H9 (cell line): ENCODE results near the gene PAPOLG. TPM values are rescaled to one million over a fixed set of nuclear protein-coding genes. Genes with fewer than 3 reads are reported as not detected.

Source experiments
- DNase-seq: peaks from one replicate; pipeline ENCODE4 v3.0.0-alpha.2; 2017
- H2AFZ ChIP-seq: one replicate; pipeline ENCODE4 v1.6.1; 2013; ENCODE audit warnings: mild to moderate bottlenecking, low read length, control low read depth, moderate library complexity
- H2AK5ac ChIP-seq: 2 replicates; pipeline ENCODE4 v1.6.1; 2013; ENCODE audit warnings: low read length, control low read depth, mixed read lengths; ENCODE audit not compliant: insufficient read length
- H2BK120ac ChIP-seq: one replicate; pipeline ENCODE4 v1.6.1; 2013; ENCODE audit warnings: low read depth, mild to moderate bottlenecking, low read length, control low read depth, inconsistent platforms; ENCODE audit not compliant: poor library complexity, severe bottlenecking
- H2BK12ac ChIP-seq: 2 replicates; pipeline ENCODE4 v1.6.1; 2013; ENCODE audit warnings: low read length, control low read depth, mixed read lengths, low read depth; ENCODE audit not compliant: insufficient read length
- H2BK15ac ChIP-seq: 2 replicates; pipeline ENCODE4 v1.6.1; 2013; ENCODE audit warnings: low read depth, low read length, control low read depth
- H2BK20ac ChIP-seq: one replicate; pipeline ENCODE4 v1.6.1; 2013; ENCODE audit warnings: low read depth, mild to moderate bottlenecking, low read length, control low read depth, inconsistent platforms; ENCODE audit not compliant: poor library complexity, severe bottlenecking
- H2BK5ac ChIP-seq: 2 replicates; pipeline ENCODE4 v1.6.1; 2013; ENCODE audit warnings: low read length, control low read depth, mixed read lengths; ENCODE audit not compliant: insufficient read length
- H3K14ac ChIP-seq: 2 replicates; pipeline ENCODE4 v1.6.1; 2013; ENCODE audit warnings: low read length, control low read depth; ENCODE audit not compliant: insufficient read depth
- H3K18ac ChIP-seq: 2 replicates; pipeline ENCODE4 v1.6.1; 2013; ENCODE audit warnings: low read depth, mild to moderate bottlenecking, mixed read lengths, low read length, control low read depth; ENCODE audit not compliant: insufficient read length
- H3K23ac ChIP-seq: 2 replicates; pipeline ENCODE4 v1.6.1; 2013; ENCODE audit warnings: low read length, control low read depth, mixed read lengths, low read depth; ENCODE audit not compliant: insufficient read length
- H3K23me2 ChIP-seq: 2 replicates; pipeline ENCODE4 v1.6.1; 2013; ENCODE audit warnings: low read depth, mild to moderate bottlenecking, mixed read lengths, low read length, control low read depth; ENCODE audit not compliant: insufficient read length, poor library complexity, severe bottlenecking
- H3K27ac ChIP-seq: 2 replicates; pipeline ENCODE4 v1.5.1; 2013; ENCODE audit warnings: low read length, control low read depth, mixed read lengths, low read depth; ENCODE audit not compliant: insufficient read length
- H3K27me3 ChIP-seq: 2 replicates; pipeline ENCODE4 v1.6.1; 2013; ENCODE audit warnings: low read length, control low read depth, inconsistent platforms; ENCODE audit not compliant: insufficient read depth
- H3K4ac ChIP-seq: 2 replicates; pipeline ENCODE4 v1.6.1; 2013; ENCODE audit warnings: low read depth, mild to moderate bottlenecking, control low read depth, inconsistent platforms, low read length, moderate library complexity
- H3K4me1 ChIP-seq: 2 replicates; pipeline ENCODE4 v1.6.1; 2013; ENCODE audit warnings: low read length, control low read depth, inconsistent platforms; ENCODE audit not compliant: insufficient read depth
- H3K4me2 ChIP-seq: 2 replicates; pipeline ENCODE4 v1.6.1; 2013; ENCODE audit warnings: low read length, control low read depth, mixed read lengths; ENCODE audit not compliant: insufficient read length, insufficient read depth
- H3K56ac ChIP-seq: 2 replicates; pipeline ENCODE4 v1.6.1; 2013; ENCODE audit warnings: low read depth, mild to moderate bottlenecking, mixed read lengths, low read length, control low read depth; ENCODE audit not compliant: insufficient read length
- H3K79me1 ChIP-seq: 2 replicates; pipeline ENCODE4 v1.6.1; 2013; ENCODE audit warnings: low read depth, mild to moderate bottlenecking, moderate library complexity, low read length, control low read depth, inconsistent platforms; ENCODE audit not compliant: insufficient read depth, poor library complexity, severe bottlenecking
- H3K79me2 ChIP-seq: 2 replicates; pipeline ENCODE4 v1.6.1; 2013; ENCODE audit warnings: low read length, control low read depth, inconsistent platforms; ENCODE audit not compliant: insufficient read depth
- H3K9ac ChIP-seq: 2 replicates; pipeline ENCODE4 v1.6.1; 2013; ENCODE audit warnings: low read length, control low read depth, mixed read lengths; ENCODE audit not compliant: insufficient read length; ENCODE audit errors: extremely low read depth
- H3K9me3 ChIP-seq: one replicate; pipeline ENCODE4 v1.6.1; 2013; ENCODE audit warnings: low read depth, low read length, inconsistent platforms; ENCODE audit not compliant: control insufficient read depth
- H3T11ph ChIP-seq: one replicate; pipeline ENCODE4 v1.6.1; 2013; ENCODE audit warnings: mild to moderate bottlenecking, low read length, control low read depth, inconsistent platforms
- H4K20me1 ChIP-seq: one replicate; pipeline ENCODE4 v1.6.1; 2013; ENCODE audit not compliant: control insufficient read depth, insufficient read length, insufficient read depth
- H4K5ac ChIP-seq: 2 replicates; pipeline ENCODE4 v1.6.1; 2013; ENCODE audit warnings: low read depth, mild to moderate bottlenecking, mixed read lengths, low read length, control low read depth; ENCODE audit not compliant: insufficient read length
- H4K8ac ChIP-seq: replicated peaks from 2 replicates; pipeline ENCODE4 v1.6.1; 2013; ENCODE audit warnings: low read length, control low read depth, mixed read lengths, low read depth; ENCODE audit not compliant: insufficient read length
- H4K91ac ChIP-seq: 2 replicates; pipeline ENCODE4 v1.6.1; 2013; ENCODE audit warnings: low read depth, mild to moderate bottlenecking, moderate library complexity, mixed read lengths, low read length, control low read depth; ENCODE audit not compliant: insufficient read length
- H3K27ac Mint-ChIP-seq, 3 experiments: 2 replicates in 2 of 3; 3 replicates in 1 of 3; pipeline ENCODE4 v1.8.0; 2020 to 2021; ENCODE audit warnings: mixed read lengths in 3 of 3, mild to moderate bottlenecking in 1 of 3, moderate library complexity in 1 of 3
- H3K27me3 Mint-ChIP-seq: 2 replicates; pipeline ENCODE4 v1.8.0; 2021; ENCODE audit warnings: low read depth, mild to moderate bottlenecking, moderate library complexity, mixed read lengths
- H3K36me3 Mint-ChIP-seq, 3 experiments: 2 replicates in 2 of 3; 3 replicates in 1 of 3; pipeline ENCODE4 v1.8.0; 2020 to 2021; ENCODE audit warnings: low read depth in 3 of 3, mixed read lengths in 3 of 3; ENCODE audit not compliant: insufficient read depth in 1 of 3
- H3K4me1 Mint-ChIP-seq, 2 experiments: 2 replicates each; pipeline ENCODE4 v1.8.0; 2020; ENCODE audit warnings: mixed read lengths in 2 of 2
- H3K4me3 Mint-ChIP-seq, 2 experiments: 2 replicates in 1 of 2; 3 replicates in 1 of 2; pipeline ENCODE4 v1.8.0; 2020 to 2021; ENCODE audit warnings: mild to moderate bottlenecking in 2 of 2, mixed read lengths in 2 of 2, moderate library complexity in 1 of 2
- H3K9me3 Mint-ChIP-seq, 2 experiments: 2 replicates in 1 of 2; 3 replicates in 1 of 2; pipeline ENCODE4 v1.8.0; 2020; ENCODE audit warnings: mild to moderate bottlenecking in 2 of 2, mixed read lengths in 2 of 2, moderate library complexity in 1 of 2
- WGBS: extraction: QIAGEN DNeasy Blood & Tissue Kit; methylation state at CpG from one replicate; pipeline ENCODE4 v1.1.7; 2013; ENCODE audit warnings: missing lambda C conversion rate, low lambda C conversion rate, mixed read lengths; ENCODE audit not compliant: insufficient read length; ENCODE audit errors: extremely low coverage; 5-methylcytosine and 5-hydroxymethylcytosine counted together
- total RNA-seq: library from RNA; stranded (reverse); gene quantifications from 2 replicates; pipeline ENCODE4 v1.2.1, GENCODE V29; 2021
- TF ChIP-seq, protein P1 (sequence below): fragments of 200-600 bp; sonication (generic); conservative IDR thresholded peaks from 3 replicates; pipeline ENCODE4 v1.8.0; 2021; ENCODE audit warnings: antibody characterized with exemption, mild to moderate bottlenecking

PAPOLG gene
- total RNA-seq, 1 experiment from 2014 or later = 19.2 TPM

DNA sequence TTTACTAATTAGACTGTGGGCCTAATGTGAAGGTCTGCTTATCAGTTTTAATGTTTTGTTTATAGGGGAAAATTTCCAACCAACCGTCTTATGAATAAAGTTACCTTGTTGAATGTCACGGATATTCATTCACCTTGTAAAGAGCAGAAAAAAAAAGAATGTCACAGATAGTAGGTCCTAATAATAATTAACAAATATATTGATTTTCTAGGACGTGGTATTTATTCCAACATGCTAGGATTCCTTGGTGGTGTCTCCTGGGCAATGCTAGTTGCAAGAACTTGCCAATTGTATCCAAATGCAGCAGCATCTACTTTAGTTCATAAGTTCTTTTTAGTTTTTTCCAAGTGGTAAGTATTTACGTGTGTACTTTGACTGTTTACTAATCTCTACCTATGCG, 23.4 kb downstream of the PAPOLG start:
- peaks cover 21 to 80% (median 74%) of the 10 kb centered on the region in 3 experiments; a peak in 6 of 7 replicates for H3K36me3 Mint-ChIP-seq
- TF ChIP-seq, protein P1, sequence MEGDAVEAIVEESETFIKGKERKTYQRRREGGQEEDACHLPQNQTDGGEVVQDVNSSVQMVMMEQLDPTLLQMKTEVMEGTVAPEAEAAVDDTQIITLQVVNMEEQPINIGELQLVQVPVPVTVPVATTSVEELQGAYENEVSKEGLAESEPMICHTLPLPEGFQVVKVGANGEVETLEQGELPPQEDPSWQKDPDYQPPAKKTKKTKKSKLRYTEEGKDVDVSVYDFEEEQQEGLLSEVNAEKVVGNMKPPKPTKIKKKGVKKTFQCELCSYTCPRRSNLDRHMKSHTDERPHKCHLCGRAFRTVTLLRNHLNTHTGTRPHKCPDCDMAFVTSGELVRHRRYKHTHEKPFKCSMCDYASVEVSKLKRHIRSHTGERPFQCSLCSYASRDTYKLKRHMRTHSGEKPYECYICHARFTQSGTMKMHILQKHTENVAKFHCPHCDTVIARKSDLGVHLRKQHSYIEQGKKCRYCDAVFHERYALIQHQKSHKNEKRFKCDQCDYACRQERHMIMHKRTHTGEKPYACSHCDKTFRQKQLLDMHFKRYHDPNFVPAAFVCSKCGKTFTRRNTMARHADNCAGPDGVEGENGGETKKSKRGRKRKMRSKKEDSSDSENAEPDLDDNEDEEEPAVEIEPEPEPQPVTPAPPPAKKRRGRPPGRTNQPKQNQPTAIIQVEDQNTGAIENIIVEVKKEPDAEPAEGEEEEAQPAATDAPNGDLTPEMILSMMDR = no peak
- no peak overlapping the region for H2BK15ac ChIP-seq

More for the DNA sequence above, 23.4 kb downstream of the PAPOLG start:
- no peak overlapping the region for H2BK5ac ChIP-seq
- no peaks in the 10 kb centered on the region for H3K4me1 Mint-ChIP-seq
- no peak overlapping the region for H3K4me3 Mint-ChIP-seq
- H3K9ac ChIP-seq = no peak overlapping the region
- no peak overlapping the region for H3K14ac ChIP-seq
- no peaks in the 10 kb centered on the region for H3K79me1 ChIP-seq
- H2BK20ac ChIP-seq = no peak overlapping the region
- no peaks in the 10 kb centered on the region for H3K9me3 ChIP-seq
- no peak overlapping the region for H4K8ac ChIP-seq
- no peak overlapping the region for H3K18ac ChIP-seq
- no peak overlapping the region for H3K23ac ChIP-seq
- H4K5ac ChIP-seq = no peak overlapping the region
- no peak for DNase-seq
- H3K27ac ChIP-seq = no peak overlapping the region
- H2BK120ac ChIP-seq = no peak overlapping the region
- no peak overlapping the region for H3T11ph ChIP-seq
- no peaks in the 10 kb centered on the region for H3K27me3 ChIP-seq
- no peak overlapping the region for H3K56ac ChIP-seq
- no peaks in the 10 kb centered on the region for H3K9me3 Mint-ChIP-seq
- H3K4ac ChIP-seq = no peak overlapping the region
- H3K79me2 ChIP-seq = no peaks in the 10 kb centered on the region
- H2AK5ac ChIP-seq = no peak overlapping the region
- H3K27ac Mint-ChIP-seq = no peak overlapping the region
- no peaks in the 10 kb centered on the region for H3K4me1 ChIP-seq
- no peak overlapping the region for H3K4me2 ChIP-seq
- H4K91ac ChIP-seq = no peak overlapping the region
- H4K20me1 ChIP-seq = no peaks in the 10 kb centered on the region
- H2BK12ac ChIP-seq = no peak overlapping the region
- no peak overlapping the region for H2AFZ ChIP-seq
- WGBS = no CpG with 5 or more reads among the region's 5 CpGs
- no peaks in the 10 kb centered on the region for H3K27me3 Mint-ChIP-seq
- no peaks in the 10 kb centered on the region for H3K23me2 ChIP-seq
